Transverse colon (tissue), 4 donors: Measurements from ENCODE around the gene GRIA4. TPM values are rescaled to one million over a fixed set of nuclear protein-coding genes. Genes with fewer than 3 reads are reported as not detected.

Experiments
- DNase-seq: peaks from one replicate; pipeline ENCODE4 v3.0.0-alpha.2; 2019
- H3K27ac ChIP-seq, 4 donors: fragments of 200-600 bp; sonication (generic); 2 replicates each; pipeline ENCODE4 v1.5.1; 2016 to 2018; ENCODE audit warnings: inconsistent platforms in 4 of 4
- H3K27me3 ChIP-seq: fragments of 200-600 bp; sonication (generic); 2 replicates; pipeline ENCODE4 v1.5.1; 2017; ENCODE audit warnings: inconsistent platforms
- H3K36me3 ChIP-seq, 4 donors: fragments of 200-600 bp; sonication (generic); 2 replicates each; pipeline ENCODE4 v1.5.1; 2017 to 2019; ENCODE audit warnings: inconsistent platforms in 4 of 4
- H3K4me1 ChIP-seq, 4 donors: fragments of 200-600 bp; sonication (generic); 2 replicates each; pipeline ENCODE4 v1.5.1; 2017 to 2020; ENCODE audit warnings: inconsistent platforms in 4 of 4
- H3K4me3 ChIP-seq, 4 donors: fragments of 200-600 bp; sonication (generic); 1 replicate in 1 of 4; 2 replicates in 3 of 4; pipeline versions ENCODE4 v1.5.1 to v1.6.1; 2017 to 2019; ENCODE audit warnings: inconsistent platforms in 4 of 4
- H3K9me3 ChIP-seq, 2 donors: fragments of 200-600 bp; sonication (generic); 2 replicates each; pipeline ENCODE4 v1.5.1; 2017 to 2019; ENCODE audit warnings: inconsistent platforms in 2 of 2
- CTCF ChIP-seq, 5 experiments: fragments of 200-600 bp in 3 of 5; fragments of 450-650 bp in 2 of 5; sonication (generic) in 3 of 5; IDR thresholded peaks; 1 replicate in 2 of 5; 2 replicates in 3 of 5; pipeline ENCODE4 v1.5.1; 2016 to 2017; ENCODE audit warnings: antibody characterized with exemption in 5 of 5, inconsistent platforms in 3 of 5, mild to moderate bottlenecking in 2 of 5, moderate library complexity in 1 of 5
- EP300 ChIP-seq: sonication (generic); formaldehyde crosslinking; IDR thresholded peaks from one replicate; pipeline ENCODE4 v1.6.1; 2017; ENCODE audit warnings: antibody characterized with exemption, low read depth
- POLR2A ChIP-seq: fragments of 450-650 bp; IDR thresholded peaks from one replicate; pipeline ENCODE4 v1.6.1; 2016; ENCODE audit warnings: antibody characterized with exemption, mild to moderate bottlenecking, moderate library complexity
- POLR2AphosphoS5 ChIP-seq, 3 donors: sonication (generic); formaldehyde crosslinking; IDR thresholded peaks; one replicate each; pipeline ENCODE4 v1.6.1; 2016; ENCODE audit warnings: antibody characterized with exemption in 3 of 3
- WGBS, 2 donors: methylation state at CpG; one replicate each; pipeline ENCODE4 v1.1.5; 2018; ENCODE audit warnings: low coverage in 1 of 2; 5-methylcytosine and 5-hydroxymethylcytosine counted together
- in situ Hi-C, 4 donors: fragments of 200-750 bp; cut with MboI; loops; one replicate each; pipeline versions ENCODE4 v1.15.0 to v1.15.1; 2017; ENCODE audit warnings: low sequenced_read_pairs in 3 of 4, low pct_ligation_motif_present in 1 of 4, low pct_unique_long_range_greater_than_20kb in 1 of 4
- intact Hi-C: fragments of 100-400 bp; cut with DNase I; formaldehyde crosslinking; loops from one replicate; pipeline ENCODE4 v1.15.1; 2023; ENCODE audit warnings: low total_unique reads
- total RNA-seq, 4 donors: library from RNA; depleted of rRNA; stranded (reverse); fragments of >200 nt; gene quantifications; one replicate each; pipeline ENCODE4 v1.1.0, GENCODE V29; 2016

Gene GRIA4
- total RNA-seq, 4 donors from 2014 or later = 0.79 to 2.4 (median 1.4) TPM; not detected in 1

DNA sequence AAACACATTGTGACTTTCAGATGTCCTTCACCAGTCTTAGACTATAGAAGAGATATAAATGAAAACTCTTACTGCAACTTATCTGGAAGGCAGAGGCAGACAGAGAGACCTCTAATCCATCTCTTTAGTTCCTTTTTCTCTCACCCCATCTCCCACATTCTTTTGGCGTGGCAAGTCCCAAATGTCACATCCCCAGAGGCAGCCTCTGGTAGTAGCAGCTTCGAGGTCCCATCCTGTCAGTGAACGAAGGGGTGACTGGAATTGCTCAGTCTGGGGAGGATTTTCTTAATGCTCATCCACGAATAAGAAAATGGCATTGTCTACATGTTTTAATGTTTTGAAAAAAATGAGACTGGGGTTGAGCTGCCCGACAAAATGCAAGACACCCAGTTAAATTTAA, 201.4 kb downstream of the GRIA4 start:
- Histone ChIP-seq H3K27ac (no peak overlapping the region), H3K4me3 (no peak overlapping the region), H3K9me3 (no peaks in the 10 kb centered on the region), H3K27me3 (no peaks in the 10 kb centered on the region), H3K4me1 (no peaks in the 10 kb centered on the region), H3K36me3 (no peaks in the 10 kb centered on the region)
- TF ChIP-seq CTCF (IDR thresholded peaks at IDR 0.05) (no peak), EP300 (no peak), POLR2AphosphoS5 (IDR thresholded peaks at IDR 0.05) (no peak)
- no peak for DNase-seq
- in situ Hi-C loops (no loop called here), intact Hi-C loops (no loop called here)
- 70 to 80% methylated on average over 5 of the region's 5 CpGs for WGBS, 2 donors

DNA sequence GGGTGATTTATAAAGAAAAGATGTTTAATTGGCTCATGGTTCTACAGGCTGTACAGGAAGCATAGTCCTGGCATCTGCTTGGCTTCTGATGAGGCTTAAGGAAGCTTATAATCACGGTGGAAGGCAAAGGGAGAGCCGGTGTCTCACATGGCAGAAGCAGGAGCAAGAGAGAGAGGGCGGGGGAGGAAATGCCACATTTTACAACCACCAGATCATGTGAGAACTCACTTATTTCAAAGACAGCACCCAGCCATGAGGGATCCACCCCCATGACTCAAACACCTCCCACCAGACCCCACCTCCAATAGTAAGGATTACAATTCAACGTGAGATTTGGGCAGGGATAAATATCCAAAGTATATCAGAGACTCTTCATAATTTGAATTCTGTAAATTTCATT, 211.5 kb downstream of the GRIA4 start:
- TF ChIP-seq POLR2AphosphoS5 (IDR thresholded peaks at IDR 0.05) (no peak), POLR2A (no peak), CTCF (IDR thresholded peaks at IDR 0.05) (no peak), EP300 (no peak)
- Histone ChIP-seq H3K9me3 (no peaks in the 10 kb centered on the region), H3K27me3 (no peaks in the 10 kb centered on the region), H3K27ac (no peak overlapping the region), H3K4me3 (no peak overlapping the region), H3K4me1 (no peaks in the 10 kb centered on the region), H3K36me3 (no peaks in the 10 kb centered on the region)
- intact Hi-C loops = no loop called here
- no peak for DNase-seq
- WGBS, 2 donors = 41 to 52% methylated on average over 2 to 4 of the region's 4 CpGs
- in situ Hi-C loops = no loop called here

DNA sequence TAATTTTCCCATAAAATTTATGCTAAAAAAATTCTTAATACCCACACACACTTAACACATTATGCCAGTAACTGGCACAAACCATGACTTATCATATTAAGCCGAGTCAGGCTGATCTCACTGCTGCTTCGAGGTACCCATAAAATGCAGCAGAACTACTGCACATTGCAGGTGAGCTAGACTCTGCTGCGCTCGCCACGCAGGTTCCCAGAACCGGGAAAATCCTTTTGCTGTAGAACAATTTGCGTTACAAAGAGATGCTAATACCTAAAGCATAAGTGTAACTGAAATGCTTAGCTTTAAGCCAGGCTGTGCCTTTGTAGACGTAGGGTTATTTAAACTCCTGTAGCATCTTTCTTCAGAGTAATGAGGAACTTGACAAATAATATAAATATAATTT, 211.9 kb downstream of the GRIA4 start:
- Histone ChIP-seq H3K36me3 (no peaks in the 10 kb centered on the region), H3K9me3 (no peaks in the 10 kb centered on the region), H3K27me3 (no peaks in the 10 kb centered on the region), H3K27ac (no peak overlapping the region), H3K4me3 (no peak overlapping the region), H3K4me1 (no peaks in the 10 kb centered on the region)
- intact Hi-C loops = no loop called here
- TF ChIP-seq EP300 = no peak
- TF ChIP-seq POLR2AphosphoS5 (IDR thresholded peaks at IDR 0.05) = no peak
- no peak for TF ChIP-seq POLR2A
- TF ChIP-seq CTCF (IDR thresholded peaks at IDR 0.05) = no peak
- no peak for DNase-seq
- in situ Hi-C loops = no loop called here
- WGBS, 2 donors = 65 to 90% methylated on average over 2 to 8 of the region's 8 CpGs

DNA sequence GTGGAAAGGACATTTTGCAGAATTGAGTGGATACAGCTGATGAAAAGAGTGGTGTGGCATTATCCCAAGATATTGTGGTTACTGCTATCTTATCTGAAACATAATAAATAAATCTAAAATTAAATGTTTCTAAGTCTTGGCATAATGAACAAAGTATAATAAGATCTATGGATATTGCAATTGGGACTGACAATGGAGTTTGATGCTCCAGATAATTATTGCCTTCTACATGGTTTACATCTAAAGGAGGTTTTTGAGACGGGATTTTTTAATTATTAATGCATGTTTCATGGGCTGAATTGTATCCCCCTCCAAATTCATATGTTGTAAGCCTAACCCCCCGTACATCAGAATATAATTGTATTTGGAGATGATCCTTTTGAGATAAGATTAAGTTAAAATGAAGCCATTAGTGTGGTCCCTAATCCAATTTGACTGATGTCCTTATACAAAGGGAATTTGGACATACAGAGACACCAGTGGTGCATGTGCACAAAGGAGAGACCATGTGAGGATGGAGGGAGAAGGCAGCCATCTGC, 213.7 kb downstream of the GRIA4 start:
- in situ Hi-C loops = no loop called here

More for the DNA sequence above, 213.7 kb downstream of the GRIA4 start:
- Histone ChIP-seq H3K27ac (no peak overlapping the region), H3K4me3 (no peak overlapping the region), H3K4me1 (no peaks in the 10 kb centered on the region), H3K27me3 (no peaks in the 10 kb centered on the region), H3K9me3 (no peaks in the 10 kb centered on the region), H3K36me3 (no peaks in the 10 kb centered on the region)
- 68 to 78% methylated on average over 2 of the region's 2 CpGs for WGBS, 2 donors
- no peak for DNase-seq
- no peak for TF ChIP-seq POLR2AphosphoS5 (IDR thresholded peaks at IDR 0.05)
- no peak for TF ChIP-seq POLR2A
- TF ChIP-seq EP300 = no peak
- TF ChIP-seq CTCF (IDR thresholded peaks at IDR 0.05) = no peak
- intact Hi-C loops = no loop called here
